ENCODE results near the gene C2CD5.

DNA sequence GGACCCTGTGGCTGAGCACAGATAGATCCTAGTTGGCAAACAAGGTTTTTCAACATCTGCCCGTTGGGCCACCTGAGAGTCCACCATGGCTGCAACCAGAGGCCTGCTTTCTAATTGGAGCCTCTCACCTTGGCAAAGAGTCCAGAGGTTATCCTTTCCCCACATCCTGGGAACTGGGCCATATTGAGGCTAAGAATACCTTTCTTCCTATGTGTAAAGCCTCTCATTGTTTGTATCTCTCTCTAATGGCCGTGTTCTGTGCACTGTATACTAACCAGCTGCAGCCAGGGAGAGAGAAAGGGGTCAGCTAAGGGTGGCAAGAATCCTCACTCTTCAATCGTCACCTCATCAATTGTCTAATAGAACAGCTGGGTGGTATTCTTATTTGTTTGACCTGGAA is 130.8 kb downstream of the C2CD5 start:
- TF ChIP-seq CTCF (IDR thresholded peaks at IDR 0.05) (no peak), POLR2A (IDR thresholded peaks at IDR 0.05) (no peak)
